Activated T-cell treated with anti-CD3 and anti-CD28 coated beads, Interleukin-2, amount 50 U/mL, for 1 hour (primary cell): ENCODE data around the gene TMEM119.
"Not testable (repeated sequence)": the region's sequence is repeated elsewhere in the genome, so short reads cannot be mapped to it uniquely, and the experiment has no call there.

Experiments
- DNase-seq: peaks from one replicate; pipeline ENCODE4 v3.0.0-alpha.2; 2020

Gene TMEM119

DNA sequence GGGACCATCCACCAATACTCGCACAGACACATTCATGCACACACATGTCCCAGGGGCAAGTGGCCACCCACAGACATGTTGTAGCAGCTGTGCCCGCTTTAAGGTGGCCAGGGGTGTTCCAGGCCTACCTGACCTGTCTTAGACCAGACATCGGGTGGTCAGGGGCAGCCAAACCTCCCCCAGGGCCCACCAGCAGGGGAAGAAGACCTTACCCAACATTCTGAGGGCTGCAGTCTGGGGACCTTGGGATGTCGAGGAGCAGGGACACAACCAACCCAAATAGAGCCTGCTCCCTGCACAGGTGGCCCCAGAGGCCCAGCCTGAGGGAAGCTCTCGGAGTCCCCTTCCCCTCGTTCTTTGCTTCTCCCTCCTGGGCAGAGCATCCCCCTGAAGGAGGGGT, 1.7 kb upstream of the TMEM119 start:
- DNase-seq = no peak

DNA sequence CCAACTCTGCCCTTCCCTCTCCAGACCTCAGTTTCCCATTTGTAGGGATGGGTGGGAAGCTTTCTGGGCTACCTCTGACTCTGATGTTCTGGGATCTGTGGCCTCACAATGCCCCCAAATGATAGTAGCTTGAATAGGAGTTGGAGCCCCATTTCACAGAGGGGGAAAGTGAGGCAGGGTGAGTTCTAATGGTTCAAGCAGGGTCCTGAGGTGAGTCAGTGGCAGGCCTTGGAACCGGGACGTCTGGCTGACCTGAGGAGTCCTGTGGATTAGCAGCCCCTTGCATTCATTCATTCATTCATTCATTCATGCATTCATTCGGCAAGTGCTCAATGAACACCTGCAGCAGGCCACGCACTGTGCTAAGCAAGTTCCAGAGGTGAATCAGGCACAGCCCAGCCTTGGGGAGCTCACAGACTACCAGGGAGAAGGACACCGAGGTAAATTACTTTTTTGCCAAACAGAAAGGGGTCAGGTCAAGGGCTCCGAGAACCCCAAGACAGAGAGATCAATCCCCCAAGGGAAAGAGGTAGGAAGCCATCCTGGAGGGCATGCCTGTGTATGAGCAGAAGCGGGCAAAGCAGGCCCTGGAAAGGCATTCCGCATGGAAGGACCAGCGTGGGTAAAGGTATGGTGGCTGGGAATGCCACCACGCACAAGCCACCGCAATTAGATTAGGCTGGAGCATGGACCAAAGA, 818 bp upstream of the TMEM119 start:
- DNase-seq = no peak

DNA sequence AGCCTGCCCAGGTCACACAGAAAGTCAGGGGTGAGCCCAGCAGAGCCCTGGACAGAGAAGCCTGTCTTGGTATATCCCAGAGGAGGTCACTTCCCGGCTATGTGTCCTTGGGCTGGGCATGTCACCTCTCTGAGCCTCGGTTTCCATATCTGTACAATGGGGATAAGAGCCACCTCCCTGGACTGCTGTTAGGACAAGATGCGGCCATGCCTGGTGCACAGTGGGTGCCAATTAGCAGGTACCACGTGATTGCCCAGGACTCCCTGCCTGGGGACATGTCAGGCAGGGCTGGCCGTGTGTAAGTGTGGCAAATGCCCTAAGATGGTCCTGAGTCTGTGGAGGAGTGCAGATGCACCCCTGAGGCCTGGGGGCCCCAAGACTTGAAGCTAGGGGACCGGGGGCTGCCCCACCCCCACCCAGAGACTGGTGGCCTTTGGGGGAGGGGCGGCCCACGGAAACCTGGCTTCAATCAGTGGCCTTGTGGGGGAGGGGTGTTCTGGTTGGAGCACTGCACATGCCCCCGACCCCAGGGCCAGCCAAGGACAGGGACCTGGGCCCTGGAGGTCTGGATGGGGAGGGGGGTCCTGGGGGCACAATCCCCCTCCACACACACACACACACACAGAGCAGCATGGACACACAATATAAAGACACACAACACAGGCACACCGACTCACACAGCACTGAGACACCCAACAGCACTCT, 878 bp downstream of the TMEM119 start:
- no peak for DNase-seq

DNA sequence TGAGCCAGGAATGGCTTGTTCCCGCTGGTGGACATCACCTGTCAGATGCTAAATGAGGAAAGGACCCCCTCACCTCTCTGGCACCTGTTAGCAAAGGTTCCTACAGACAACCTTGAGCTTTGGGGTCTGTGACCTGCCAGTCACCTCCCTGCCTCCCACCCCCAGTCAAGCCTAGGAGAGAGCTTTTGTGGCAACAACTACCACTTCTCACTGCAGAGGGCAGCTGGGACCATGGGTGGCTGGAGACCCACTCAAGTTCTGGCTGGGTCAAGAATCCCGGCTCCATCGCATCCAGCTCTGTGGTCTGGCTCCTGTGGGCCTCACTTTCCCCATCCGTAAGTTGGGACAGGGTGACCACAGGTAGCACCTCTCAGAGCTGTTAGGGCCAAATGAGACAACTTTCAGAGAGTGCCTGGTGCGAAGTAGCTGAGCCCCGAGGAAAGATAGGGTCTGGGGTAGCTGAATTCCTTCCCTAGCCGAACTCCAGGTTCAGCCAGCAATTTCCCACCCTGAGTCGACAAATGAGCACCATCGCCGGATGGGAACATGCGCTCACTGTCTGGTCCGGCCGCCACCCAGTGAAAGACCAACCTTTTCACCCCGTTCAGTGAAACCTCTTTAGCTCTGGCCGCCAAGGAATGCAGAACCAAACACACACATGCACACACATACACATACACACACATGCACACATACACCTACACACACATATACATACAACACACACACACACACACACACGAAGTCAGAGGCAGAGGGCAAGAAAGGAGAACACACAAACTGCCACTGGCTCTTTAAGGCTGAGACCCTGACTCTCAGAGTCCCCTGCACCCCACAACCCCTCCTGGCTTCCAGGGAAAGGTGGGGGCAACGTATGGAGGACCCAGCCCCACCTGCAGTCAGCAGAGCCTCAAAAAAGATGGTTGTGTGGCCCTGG, 1.9 kb downstream of the TMEM119 start:
- no peak for DNase-seq

DNA sequence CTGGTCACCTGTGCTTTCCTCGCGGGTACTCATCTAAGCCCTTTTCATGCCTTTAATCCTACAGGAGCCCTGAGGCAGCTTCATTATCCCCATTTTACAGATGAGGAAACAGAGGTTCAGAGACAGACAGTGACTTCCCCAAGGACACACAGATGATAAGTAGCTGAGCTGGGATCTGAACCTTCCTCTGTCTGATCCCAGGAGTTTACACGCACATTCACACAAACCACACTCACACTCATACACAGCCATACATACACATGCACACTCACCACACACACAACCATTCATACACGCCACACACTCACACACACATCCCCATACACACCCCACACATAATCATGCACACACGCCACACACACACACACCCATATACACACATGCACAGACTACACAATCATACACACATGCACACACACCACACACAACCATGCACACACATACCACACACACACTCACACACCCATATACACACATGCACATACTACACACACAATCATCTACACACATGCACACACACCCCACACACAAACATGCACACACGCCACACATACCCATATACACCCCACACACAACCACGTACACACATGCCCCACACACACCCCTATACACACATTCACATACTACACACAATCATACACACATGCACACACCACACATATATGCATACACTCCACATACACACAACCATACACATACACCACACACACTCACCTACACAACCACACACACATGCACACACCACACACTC, 2.7 kb downstream of the TMEM119 start:
- DNase-seq = no peak

DNA sequence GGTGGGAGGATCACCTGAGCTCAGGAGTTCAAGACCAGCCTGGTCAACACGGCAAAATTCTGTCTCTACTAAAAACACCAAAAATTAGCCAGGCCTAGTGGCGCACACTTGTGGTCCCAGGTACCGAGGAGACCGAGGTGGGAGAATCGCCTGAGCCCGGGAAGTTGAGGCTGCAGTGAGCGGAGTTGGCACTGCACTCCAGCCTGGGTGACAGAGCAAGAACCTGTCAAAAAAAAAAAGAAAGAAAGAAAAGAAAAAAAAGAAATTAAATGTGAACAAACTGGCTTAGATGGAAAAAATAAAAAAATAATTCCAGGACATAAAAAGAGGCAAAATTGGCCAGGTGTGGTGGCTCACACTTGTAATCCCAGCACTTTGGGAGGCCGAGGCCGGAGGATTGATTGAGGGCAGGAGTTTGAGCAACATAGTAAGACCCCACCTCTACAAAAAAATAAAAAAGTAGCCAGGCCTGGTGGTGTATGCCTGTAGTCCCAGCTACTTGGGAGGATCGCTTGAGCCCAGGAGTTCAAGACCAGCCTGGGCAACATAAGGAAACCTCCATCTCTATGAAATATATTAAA, 3.5 kb downstream of the TMEM119 start:
- no peak for DNase-seq

DNA sequence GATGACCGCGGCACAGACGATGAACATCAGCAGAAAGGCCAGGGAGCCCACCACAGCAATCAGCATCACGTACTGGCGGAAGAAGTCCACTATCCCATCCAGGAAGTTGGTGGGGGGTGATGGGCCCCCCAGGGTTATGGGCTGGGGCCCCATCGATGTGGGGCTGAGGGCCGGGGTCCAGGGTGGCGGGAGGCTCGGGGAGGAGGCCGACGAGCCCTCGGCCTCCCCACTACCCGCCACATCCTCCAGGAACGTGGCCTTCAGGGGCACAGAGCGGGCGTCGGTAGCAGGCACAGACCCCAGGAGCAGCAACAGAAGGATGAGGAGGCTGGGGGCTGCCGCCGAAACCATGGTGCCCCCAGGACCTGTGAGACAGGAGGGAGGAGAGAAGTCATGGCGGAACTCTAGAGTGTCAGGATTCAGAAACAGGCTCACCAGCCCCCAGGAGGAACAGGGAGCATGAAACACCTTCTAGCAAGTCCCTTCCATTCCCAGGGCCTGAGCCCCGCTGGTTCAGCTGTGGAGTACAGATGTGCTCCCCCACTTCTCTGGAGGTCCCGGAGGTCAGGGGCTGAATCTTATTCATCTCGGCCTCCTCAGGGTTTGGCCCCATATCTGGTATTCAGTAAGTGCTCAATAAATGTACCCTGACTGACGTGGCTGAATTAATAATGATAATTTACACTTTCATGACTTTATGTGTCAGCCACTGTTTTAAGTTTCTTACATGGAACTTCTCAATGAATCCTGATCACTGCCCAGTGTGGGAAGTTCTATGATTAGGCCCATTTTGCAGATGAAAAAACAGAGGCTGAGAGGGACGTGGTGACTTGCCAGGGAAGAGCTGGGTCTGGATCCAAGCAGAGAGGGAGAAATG, 5.6 kb downstream of the TMEM119 start:
- no peak for DNase-seq

DNA sequence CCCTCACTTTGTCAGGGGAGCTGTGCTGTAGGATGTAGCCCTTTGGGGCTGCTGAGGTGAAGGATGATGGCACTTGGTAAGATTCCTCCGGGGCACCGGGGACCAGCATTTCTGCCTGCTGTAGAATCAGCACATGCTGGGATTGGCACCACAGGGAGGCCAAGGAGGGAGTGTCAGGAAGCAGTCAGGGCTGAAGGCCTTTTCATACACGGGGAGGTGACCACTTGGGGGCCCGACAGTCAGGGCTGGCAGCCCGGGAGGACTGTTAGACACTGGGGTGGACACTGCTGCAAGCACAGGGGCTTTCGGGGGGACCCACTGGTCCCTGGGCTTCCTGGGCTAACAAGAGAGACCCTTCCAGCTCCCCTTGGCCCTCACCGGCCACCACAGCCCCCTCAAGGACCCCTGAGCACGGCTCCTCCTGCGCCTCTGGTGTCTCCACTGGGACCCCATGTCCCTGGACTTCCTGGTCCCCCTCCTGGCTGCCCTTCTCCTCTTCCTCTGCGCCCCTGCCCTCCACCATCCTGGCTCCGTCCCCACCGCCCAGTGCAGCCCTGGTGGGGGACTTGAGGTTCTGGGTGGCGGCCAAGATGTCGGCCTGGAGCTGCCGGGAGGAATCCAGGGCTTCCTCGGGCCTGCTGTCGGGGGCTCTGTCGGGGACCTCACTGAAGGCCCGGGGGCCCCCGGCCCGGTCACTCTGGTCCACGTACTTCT, 6.5 kb downstream of the TMEM119 start:
- DNase-seq = no peak

DNA sequence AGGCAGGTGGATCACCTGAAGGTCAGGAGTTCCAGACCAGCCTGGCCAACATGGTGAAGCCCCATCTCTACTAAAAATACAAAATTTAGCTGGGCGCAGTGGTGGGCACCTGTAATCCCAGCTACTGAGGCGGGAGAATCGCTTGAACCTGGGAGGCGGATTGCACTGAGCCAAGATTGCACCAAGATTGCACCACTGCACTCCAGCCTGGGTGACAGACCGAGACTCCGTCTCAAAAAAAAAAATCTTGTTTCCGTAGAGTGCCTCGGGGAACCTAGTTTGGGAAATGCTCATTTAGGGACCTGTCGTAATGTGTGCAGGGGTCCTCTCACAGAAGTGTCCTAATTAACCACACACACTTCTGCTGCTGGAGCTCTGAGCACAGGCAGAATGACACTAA, 7.4 kb downstream of the TMEM119 start:
- DNase-seq = not testable (repeated sequence)

DNA sequence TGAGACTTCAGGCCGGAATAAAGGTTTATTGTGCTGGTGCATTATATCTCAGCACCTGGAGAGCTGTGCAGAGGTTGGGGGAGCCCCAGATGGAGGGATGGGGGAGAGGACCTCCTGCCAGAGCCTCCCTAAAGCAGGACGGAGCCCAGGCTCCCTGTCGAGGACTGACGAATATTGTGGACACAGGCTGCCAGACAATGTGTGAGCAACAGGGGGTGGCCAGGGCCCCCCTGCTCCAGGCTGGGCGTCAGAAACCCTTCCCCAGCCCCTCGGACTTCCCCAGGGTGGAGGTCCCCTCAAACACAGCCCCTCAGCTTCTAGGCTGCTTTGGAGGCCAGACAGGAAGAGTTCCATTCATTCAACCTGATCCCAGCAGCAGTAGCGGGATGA, 8.0 kb downstream of the TMEM119 start:
- DNase-seq = no peak

DNA sequence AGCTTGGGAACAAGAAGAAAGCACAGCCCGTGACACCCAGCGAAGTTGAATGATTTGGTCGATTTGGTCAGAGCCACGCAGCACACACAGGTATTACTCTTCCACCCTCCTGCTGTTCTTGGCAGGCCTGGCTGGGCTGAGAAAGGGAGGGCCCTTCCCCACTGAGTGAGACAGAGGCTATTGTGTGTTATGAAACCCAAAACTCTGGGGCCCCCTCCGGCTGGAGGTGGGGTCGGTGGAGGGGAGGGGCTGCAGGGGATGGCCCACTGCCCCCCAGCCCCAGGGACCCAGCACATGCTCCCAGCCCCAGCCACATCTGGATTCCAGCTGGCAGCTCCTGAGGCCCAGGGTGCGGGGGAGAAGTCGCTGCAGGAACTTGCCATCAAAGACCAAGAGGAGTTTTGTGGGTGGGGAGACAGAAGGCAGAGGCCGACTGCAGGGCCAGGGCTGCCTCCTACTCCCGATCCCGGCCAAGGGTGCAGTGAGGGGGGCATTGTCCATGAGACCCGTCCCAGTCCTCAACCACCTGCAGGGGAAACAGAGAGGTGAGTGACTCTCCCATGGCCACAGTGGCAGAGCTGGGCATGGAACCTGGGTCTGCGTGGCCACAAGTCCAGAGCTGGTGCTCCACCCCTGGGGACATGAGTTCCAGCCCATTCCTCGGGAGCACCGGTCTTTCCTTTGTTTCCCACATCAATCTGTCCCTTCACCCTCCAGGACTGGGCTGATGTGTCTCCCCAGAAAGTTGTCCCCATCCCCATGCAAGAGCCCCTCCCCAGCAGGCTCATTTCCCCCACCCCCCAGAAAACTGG, 8.7 kb downstream of the TMEM119 start:
- no peak for DNase-seq

DNA sequence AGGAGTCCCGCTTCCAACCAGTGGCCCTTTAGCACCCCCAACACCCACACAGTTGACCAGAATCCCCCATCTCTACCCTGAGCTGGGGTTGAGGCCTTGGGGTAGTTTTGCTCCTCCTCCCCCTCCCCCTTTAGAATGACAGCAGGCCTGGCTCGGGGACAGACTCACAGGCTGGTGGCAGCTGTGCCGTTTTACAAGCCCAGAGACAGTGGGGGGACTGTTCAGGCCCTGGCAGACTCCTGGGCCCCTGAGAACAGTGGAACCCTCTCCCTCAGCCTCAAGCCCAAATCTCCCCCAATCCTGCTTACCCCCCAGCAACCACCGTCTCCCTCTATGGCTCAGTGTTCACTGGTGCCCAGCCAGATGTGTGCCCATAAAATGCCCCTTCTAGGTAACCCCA, 10.1 kb downstream of the TMEM119 start:
- DNase-seq = no peak

DNA sequence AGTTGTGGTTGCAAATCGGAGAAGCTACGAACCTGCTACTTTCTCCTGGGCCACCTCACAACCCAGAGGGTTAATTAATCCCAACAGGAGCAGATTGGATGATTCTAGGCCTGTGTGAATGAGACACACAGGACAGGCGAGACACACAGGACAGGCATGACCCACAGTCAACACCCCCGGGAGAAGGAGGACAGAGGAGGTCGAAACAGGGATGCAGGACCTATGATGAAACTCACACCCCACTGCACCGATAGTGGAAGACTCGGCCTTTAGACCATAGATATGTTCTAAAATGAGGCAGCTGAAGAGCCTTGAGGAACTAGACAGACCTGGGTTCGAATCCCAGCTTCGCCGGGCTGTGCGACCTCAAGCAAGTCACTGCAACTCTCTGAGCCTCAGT, 11.6 kb downstream of the TMEM119 start:
- DNase-seq = no peak

DNA sequence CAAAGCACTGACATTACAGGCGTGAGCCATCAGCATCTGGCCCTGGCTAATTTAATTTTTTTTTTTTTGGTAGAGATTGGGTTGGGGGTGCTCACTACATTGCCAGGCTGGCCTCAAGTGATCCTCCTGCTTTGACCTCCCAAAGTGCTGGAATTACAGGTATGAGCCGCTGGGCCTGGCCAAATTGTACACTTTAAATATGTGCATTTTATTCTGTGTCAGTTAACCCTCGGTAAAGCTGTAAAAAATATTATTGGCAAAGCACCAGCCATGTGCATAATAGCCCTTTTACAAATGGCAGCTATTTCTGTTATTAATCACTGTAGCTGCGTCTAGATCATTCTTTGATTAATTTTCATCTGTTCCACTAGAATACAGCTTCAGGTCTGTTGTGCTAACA, 12.0 kb downstream of the TMEM119 start:
- no peak for DNase-seq

DNA sequence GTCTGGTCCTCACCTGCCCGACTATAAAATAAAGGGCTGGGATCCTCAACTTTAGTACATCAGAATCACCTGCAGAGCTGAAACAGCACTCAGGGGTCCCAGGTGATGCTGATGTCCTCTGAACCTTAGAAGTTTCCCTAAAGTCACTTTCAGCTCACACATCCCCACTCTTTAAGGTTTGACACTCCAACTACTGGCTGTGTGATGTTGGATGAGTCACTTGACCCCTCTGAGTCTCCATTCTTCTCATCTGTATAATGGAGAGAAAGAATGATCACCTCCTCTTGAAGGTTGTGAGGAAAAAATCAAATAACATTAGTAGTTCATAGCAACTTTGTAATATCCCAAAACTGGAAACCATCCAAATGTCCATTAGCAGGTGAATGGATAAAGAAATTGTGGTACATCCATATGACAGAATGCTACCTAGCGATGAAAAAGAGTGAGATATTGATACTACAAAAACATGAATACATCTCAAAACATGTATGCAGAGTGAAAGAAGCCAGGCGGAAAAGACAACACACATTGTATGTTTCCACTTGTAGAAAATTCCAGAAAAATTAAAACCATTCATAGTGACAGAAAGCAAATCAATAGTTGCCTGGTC, 13.3 kb downstream of the TMEM119 start:
- no peak for DNase-seq

DNA sequence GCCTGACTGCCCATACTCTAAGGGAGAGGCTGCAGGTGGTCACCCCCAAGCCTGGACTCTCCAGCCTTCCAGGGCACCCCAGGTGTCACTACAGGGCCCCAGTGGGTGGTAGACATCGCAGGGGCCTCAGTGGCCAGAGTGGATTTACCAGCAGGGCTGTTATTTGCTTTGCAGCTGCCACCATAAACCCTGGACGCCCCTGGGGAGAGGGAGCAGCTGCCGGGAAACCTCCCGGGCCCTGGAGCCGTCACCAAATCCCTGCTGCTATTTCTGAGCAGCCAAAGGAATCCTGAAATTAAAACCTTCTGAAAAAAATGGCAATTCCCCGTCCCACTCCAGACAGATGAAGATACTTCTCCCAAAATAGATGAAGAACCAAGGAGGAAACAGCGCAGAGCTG, 13.9 kb downstream of the TMEM119 start:
- no peak for DNase-seq

DNA sequence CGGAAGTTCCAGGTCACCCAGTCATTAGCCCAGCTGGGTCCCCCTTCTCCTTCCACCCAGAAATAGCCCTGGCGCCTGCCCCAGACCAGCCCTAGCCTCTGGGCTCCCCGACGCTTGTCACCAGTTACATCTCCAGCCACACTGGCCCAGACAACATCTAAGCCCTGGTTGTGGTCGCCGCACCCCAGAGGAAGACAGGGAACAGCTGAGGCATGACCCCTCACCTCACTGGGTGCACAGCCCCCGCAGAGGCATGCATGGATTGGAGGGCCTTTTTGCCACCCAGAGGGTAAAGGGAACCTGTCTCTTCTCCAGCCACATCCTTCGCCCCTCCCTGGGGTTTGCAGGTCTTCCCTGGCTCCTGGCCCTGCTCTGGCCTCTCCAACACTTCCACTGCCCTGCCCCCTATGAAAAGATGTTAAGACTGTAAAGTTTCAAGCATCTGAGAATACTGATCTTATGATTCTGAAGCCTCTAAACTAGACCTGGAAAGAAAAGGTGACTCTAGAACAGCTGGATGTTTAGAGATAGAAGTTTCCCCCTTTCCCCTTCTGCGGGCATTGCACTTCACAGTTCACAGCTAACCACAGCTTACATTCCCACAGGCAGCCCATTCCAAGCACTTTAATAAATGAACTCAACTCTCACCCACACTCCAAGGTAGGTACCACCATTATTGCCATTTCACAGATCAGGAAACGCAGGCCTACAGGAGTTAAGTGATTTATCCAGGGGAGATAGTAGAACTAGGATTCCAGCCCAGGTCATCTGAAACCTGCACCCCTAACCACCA, 14.7 kb downstream of the TMEM119 start:
- DNase-seq = no peak

DNA sequence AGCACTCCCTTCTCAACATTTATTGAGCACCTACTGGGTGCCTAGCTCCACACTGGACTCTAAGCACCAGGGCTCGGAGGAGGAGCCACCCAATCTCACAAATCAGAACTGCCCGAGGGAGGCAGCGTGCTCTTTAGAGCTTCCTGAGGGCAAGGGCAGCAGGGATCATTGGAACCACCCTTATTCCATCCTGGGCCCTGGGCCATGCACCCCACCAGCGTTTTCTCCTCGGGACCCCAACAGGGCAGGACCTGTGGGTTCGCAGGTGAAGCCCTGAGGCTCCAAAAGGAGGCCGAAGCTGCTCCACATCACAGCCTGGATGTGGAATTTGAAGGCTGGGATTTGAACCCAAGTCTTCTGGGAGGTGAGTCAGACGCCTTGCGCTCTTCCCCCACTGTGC, 15.4 kb downstream of the TMEM119 start:
- DNase-seq = no peak
